IPS DF 19.7 (cell line): ENCODE measurements around the gene DDC.
"Not testable (repeated sequence)": the region's sequence is repeated elsewhere in the genome, so short reads cannot be mapped to it uniquely, and the experiment has no call there.

Source experiments
- DNase-seq: peaks from one replicate; pipeline ENCODE4 v3.0.0-alpha.2; 2013; ENCODE audit warnings: low read depth, low spot score

Gene DDC

DNA sequence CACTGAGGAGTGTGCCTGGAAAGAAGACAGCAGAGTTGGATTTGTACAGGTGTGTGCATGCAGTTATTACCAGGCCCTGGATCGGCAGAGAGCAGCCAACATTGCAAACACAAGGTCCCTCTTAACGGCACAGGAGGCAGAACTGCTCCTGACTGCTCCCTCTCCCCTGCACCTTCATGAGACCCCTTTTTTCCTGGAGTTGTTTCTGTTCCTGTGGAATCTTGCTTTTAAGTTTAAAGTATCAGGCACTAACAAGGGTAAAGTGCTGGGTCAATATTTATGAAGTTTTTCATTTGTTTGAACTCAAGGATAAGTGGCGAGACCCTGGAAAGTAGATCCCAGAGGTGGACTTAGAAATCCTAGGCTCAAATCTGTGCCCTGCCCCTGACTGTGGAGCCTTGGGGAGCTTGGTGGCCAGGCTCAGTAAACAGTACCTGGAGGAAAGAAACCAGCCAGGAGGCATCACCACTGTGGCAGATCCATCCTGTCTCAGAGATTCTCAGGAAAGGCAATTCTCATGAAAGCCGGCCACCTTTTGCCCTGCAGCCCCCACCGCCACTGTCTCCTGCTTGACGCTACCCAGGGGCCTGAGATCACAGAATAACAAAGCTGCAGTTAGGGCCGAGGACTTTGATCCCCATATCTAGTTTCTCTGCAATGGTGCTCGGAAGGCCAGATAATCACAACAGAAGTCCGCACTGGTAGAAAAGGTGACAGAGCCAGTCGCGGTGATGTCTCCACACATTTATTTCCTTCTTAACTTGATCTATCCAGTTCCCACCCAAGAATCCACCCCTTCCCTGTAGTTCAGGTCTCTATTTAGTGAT is 36.7 kb downstream of the DDC start:
- DNase-seq, result no peak

DNA sequence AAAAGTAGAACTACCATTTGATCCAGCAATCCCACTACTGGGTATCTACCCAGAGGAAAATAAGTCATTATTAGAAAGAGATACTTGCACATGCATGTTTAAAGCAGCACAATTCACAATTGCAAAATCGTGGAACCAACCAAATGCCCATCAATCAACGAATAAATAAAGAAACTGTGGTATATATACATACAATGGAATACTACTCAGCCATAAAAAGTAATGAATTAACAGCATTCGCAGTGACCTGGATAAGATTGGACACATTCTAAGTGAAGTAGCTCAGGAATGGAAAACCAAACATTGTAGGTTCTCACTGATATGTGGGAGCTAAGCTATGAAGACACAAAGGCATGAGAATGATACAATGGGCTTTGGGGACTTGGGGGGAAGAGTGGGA is 45.9 kb downstream of the DDC start:
- DNase-seq, result not testable (repeated sequence)

DNA sequence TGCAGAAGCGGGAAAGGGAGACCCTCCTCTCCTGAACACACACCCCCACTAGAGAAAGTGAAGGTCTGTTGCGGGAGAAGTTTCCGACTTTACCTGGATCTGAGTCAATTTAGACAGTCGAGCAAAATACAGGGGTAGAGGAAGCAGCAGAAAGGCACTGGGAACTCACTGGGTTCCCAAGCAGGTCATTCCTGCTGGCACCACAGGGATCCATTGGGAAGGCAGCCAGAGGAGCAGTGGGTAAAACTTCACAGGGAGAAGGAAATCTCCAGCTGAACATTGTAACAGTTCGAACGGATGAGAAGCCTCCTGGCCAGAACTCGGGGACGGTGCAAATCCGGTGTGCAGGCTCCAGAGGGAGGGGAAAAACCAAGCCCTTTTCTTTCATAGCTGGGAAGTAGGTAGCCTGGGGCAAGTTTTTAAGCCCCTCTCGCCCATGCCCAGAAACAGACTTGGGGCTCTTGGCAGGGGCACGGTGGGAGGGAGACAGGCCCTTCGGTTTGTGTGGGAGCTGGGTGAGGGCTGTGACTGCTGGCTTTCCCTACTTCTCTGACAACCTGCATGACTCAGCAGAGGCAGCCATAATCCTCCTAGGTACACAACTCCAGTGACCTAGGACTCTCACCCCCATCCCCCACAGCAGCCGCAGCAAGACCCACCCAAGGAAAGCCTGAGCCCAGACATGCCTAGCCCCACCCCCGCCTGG is 51.9 kb downstream of the DDC start:
- no peak for DNase-seq

DNA sequence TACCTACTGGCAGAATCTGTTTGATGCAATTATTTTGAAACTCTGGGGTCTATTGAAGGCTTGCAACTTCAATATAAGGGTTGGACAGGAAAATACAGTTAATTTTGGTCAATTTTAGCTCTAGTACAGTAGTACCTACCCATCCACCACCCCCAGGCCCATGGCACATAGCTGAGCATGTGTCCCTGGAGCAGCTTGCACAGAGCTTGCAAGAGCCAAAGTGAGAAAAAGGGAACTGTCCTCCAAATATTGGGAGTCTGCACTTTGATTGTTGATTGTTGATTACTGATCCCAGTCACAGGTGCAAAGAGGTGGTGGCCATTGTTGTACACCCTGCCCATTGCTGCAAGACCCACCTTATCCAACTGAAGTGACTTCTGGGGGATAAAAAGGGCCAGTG is 52.8 kb downstream of the DDC start:
- DNase-seq, result no peak

DNA sequence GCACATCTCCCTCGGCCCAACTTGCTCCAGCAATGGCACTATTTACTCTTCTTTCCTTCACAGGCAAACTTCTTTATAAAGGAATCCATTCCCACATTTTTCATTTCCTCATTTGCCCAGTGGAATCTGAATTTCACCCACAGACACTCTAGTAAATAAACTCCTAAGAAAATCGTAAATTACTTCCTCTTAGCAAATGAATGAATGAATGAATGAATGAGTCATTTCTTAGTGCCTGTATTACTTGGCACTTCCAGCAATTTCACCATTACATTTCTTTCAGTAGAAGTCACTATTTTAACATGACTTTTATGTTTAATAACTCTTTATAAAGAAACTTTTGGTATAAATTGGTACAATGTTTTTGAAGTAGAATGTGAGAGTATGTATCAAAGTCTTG is 55.7 kb downstream of the DDC start:
- no peak for DNase-seq

DNA sequence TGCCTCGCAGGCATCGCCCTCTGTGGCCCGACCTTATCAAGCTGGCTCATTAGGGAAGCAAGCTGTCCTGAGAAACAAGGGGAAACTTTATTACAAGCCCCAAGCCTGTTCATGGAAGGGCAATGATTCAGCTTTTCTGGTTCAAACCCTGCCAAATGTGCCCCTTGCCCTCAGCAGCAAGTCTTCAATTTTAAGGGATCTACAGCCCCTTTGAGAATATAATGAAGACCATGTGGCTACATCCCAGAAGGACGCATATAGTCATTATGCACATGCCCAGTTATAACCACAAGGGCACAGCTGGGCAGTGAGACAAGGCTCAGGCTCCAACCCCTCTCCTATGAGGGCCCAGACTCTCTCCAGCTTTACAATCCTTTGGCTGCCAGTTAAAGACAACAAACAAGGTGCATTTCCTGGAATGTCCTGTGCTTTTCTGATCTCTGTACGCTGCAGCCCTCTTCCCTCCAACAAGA is 56.7 kb downstream of the DDC start:
- DNase-seq, result no peak

DNA sequence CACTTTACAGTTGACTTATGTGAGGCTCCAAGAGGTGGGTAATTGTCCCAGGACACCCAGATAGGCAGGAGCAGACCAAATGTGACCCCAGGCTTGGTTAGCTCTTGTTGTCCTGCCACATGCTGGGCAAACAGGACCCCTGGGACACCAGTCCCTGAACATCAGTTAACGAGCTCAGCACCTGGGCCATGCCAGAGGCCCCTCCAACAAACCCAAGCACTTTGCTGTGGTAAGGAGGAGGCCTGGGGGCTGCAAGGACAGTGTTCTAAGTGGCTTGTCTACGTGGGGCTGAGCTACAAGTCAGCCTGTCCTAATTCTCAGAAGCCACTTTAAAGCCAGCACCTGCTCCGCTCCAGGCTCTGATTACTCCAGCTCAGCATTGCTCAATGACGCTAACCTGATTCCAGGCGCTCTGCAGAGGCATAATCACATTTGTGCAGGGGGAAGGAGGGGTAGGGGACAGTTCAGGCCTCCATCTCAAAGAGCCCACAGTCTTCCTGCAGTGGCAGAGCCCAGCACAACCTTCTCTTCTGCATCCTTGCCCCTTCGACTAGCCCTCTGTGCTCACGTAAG is 57.2 kb downstream of the DDC start:
- DNase-seq, result no peak

DNA sequence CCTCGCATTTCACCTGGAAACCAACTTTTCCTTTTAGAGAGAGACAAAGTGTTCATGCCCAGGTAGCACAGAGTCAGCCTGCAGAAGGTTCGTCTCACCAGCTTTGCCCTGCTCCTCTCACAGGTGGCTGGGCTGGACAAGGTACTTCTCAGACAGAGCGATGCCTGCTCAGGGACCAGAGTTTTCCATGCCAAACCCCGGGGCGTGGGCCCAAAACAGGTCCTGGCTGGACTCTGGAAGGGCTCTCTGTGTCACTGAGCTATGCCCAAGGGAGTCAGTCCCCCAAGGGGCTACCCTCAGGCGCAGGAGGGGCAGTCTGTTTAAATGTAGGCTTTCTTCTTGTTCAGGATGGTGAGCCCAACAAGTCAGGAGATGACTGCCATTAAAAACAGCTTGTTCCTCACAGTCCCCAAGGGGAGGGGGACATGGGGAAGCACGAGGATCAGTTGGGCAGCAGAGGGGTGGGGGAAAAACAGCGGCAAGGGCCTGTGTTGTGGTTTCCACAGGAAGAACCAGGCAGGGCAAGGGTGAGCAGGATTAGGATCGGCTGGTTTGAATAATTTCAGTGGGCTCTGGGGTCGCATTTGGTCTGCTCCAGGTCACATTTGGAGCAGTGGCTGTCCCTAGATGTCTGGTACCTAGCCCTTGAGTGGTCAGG is 59.5 kb downstream of the DDC start:
- no peak for DNase-seq

DNA sequence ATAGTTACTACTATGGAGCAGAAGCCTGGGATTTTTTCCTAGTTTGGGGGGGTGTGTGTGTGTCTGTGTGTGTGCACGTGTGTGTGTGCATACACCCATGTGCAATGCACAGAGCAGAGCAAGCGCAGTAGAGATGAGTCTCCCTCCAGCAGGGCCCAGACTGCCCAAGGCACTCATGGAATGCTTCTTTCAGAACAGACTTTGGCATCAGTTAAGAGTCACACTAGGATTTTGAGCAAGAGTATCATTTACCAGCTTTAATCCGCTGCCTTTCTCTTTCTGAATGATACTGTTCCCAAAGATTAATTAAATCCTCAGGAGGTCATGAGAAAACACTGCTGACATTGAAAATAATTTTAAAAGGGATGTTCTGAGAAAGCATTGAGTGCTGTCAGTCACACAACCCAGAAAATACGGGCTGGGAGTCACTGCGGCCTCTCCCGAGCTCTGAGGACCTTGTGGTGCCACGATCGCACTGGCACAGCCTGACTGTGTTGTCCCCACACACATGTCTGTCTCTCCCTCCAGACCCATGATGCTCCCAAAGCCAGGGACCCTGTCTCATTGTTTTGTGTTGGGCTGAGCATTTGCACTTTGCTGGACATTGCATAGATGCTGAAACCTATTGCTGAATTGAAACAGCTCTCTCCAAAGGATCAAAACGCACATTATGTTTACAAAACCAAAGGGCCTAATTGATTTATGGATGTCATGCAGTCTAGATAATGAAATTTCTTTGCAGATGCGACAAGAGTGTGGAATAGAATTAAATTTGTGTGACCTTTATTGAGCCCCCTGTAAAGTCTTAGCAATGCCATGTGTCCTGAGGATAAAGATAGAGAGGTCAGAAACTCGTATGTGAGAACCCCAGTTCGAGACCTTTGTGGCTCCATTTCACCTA is 60.3 kb downstream of the DDC start:
- DNase-seq, result no peak

DNA sequence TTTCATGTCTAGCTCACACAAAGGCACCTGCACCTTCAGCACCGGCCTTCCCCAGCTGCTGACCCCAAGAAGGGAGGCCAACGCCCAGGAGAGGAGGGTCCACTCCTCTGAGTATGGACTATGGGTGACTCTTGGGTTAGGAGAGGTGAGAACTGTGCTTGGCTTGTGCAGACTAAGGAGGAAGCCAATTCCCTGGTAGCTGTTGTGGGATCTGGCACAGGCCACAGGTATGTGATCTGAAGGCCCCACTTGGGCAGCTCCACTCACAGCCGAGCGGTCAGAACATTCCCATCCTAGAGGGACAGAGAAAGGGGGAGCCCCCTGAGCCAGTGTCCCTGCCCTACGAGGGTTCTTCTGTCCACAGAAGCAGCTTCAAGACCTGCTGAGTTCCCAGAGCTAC is 62.3 kb downstream of the DDC start:
- no peak for DNase-seq

DNA sequence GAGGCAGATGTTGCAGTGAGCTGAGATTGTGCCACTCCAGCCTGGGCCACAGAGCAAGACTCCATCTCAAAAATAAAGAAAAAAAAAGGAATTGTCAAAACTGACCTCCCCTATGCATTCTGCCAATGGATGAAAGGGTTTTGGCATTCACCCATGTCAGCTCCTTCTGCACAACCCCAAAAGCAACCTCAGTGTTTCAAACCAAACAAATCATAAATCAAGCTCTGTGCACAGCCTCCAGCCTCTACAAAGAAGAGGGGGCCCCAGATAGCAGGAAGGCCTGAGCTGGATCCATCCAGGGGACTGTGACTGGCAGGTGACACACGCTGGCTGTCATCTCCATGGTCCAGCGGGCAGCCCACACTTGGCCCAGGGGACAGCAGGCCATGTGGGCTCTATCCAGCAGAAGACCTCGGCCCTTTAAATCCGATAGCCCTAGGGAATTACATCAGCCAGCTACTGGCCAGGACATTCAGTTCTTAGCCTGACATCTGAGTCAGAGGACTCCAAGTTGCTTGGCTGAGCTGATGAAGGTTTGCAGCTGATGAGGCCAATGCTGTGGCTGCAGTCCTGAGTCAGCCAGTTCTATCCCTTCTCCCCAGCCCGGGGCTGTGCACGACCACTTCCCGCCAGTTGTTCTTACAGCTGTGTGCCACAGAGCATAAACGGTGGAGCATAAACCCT is 63.1 kb downstream of the DDC start:
- DNase-seq, result no peak

DNA sequence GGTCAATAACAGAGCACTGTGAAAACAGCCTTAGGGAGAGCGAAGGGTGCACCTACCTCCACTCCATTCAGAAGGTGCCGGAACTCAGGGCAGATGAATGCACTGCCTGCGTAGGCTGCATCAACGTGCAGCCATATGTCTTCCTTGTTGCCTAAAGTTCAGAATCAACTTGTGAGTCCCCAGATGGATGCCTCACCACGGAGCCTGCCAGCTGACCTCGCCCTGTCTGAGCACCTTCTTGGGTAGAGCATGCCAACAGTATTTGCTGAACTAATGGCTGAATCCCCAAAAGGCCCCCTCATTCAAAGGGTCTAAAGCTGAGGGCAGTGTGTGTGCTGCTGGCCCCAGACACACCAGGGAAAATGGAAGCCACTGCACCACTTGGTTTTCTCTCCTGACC is 66.1 kb downstream of the DDC start:
- DNase-seq, result no peak

DNA sequence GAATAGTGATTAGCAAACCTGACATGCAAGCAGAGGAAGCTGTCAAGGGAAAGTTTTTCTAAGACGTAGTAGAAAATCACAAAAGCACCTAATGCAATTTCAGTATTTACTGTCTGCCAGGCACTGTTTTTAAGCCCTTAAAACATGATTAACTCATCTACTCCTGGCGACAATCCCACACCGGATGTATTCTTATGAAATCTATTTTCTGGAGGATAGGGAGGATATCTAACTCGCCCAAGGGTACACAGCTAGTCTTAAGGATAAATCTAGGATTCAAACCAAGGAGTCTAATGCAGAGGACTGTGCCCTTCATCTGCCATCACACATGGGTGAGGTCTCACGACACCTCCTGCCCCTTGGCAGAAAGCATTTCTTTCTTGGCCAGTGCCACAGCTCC is 67.2 kb downstream of the DDC start:
- DNase-seq, result no peak

DNA sequence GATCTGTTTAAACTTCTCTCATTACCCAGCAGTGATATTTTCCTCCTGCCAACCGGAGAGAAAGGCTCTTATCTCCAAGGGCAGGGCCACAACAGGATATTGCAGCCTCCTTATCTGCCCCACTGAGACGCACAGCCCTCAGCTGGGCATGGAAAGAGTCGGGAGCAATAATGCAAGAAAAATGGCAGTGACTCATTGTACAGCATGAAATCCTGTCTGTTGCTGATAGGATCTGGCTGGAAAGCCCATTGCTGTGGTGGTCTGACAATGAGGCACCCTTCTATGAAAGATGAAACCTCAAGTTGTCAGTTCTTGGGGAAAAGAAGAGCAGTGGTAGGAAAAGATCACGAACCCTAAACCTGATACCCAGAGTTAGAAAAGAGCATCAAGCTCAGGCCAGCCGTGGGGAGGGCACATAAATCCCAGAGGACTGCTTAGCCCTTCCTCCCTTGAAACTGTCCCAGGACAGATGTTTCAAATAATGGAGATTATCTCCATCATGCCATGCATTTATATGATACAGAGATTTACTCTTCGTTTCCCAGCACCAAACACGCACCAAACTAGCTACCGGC is 68.0 kb downstream of the DDC start:
- DNase-seq, result no peak

DNA sequence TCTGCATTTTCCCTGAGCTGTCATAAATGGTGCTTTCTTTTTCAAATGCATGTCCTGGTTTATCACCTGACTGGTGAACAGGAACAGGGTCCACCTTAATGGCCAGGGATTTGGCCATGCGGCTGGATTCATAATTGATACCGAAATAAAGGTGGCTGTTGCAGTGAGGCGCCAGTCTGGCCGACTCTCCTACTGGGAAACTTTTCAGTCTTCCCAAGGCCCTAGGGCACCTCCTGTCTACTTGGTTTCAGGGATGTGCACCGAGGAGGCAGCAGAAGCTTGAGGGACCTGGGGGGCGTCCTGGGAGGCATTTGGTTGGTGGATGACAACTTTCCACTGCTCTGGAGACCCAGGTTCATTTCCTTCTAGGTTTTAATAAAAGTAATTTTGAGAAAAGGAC is 68.6 kb downstream of the DDC start:
- DNase-seq, result no peak

DNA sequence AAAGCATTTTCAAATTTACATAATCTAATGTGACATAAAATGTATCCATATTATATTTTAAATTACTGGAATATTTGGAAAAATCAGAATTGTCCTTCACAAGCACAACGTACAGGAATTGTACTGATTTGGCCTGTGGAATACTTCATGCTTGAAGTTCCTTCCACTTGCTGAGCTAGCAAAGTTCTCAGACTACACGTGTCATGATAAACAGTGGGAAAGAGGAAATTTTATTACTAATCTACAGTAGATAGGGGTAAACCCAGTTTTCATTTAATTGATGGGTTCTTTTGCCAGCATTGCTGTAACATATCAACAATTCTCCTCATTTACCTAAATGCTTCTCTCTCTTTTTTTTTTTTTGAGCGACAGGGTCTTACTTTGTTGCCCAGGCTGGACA is 69.5 kb downstream of the DDC start:
- DNase-seq, result no peak

DNA sequence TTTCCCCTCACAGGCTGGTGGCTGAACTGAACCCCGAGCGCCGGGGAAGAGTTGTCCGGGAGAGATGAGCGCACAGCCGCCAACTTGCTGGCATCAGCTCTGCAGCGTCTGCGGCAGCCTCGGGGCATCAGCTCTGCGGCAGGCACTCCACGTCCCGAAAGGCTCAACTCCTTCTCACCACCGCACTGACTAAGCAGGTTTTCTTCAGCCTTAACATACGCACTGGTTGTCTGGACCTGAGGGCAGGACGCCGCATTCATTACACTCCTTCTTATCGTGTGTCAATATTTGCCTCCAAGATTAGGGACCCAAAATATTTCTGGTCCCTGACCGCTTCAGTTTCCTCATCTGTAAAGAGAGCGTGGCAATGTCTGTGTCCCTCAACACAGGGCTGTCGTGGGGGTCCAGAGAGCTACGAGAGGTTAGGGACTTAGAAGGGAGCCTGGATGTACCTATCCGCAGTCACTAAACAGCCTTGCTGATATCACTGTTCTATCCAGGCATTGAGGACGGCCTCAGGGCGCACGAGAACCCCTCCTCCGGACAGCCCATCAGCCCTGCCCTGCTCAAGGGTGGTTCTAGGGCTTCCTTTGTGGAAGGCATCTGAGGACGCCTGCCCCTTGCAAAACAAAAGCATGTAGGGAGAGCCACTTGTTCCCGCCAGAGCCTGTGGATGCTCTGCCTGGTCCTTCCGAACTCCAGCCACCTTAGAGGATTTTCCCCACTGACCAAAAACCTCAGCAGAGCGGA is 72.3 kb downstream of the DDC start:
- no peak for DNase-seq

DNA sequence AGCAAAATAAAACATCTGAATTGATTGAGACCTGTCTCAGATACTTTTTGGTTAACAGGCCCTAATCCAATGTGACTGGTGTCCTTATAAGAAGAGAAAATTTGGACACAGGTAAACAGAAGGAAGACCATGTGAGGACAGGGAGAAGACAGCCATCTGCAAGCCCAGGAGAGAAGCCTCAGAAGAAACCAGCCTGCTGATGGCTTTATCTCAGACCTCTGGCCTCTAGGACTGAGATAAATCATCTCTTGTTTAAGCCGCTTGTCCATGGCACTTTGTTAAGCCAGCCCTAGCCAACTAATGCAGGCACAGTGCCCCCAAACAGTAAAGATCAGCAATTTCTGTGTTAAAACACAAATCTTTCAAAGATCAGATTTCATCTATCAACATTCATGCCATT is 73.3 kb downstream of the DDC start:
- DNase-seq, result no peak

DNA sequence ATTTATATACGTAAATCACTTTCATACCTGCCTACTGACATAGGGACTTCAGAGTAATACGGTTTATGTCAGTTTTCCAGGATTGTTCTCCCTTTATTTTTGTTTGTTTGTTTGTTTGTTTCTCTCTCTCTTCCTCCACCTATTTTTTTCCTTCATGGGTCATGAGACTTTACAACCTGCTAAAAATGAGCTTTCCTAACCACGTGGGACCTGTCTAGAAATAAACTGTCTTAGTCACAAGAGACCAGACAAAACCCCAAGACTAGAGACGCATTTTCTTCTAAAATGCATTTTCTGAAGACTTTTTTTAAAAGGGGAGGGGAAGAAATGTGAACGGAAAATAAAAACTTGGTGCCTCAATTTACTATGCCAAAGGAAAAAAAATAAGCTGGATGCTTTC is 74.0 kb downstream of the DDC start:
- DNase-seq, result no peak

DNA sequence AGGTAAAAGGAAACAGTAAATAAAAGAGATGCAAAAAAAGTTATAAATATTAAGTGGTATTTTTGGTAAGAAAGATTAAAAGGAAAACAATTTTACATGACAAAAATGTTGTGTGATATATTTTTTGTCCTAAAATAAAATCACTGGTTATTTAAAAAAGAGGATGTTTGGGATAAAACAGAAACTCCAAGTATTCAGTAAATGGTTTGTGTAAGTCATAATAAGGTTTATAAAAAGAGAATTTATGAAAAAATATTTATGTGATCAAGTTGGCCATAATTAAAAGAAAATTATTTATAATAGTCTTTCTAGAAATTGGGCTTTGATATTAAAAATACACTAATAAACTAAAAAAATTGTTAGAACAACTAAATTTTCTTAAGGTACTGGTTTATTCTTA is 76.8 kb downstream of the DDC start:
- no peak for DNase-seq
